HG03103 (cell line): ENCODE results near the gene OSCAR.
"Not testable (repeated sequence)": the region's sequence is repeated elsewhere in the genome, so short reads cannot be mapped to it uniquely, and the experiment has no call there.

ENCODE experiments used
- ATAC-seq: cut with Tn5 transposase; IDR thresholded peaks from one replicate; pipeline ENCODE4 v1.9.1; 2021; ENCODE audit warnings: low read depth; ENCODE audit not compliant: unreplicated experiment

The OSCAR gene

DNA sequence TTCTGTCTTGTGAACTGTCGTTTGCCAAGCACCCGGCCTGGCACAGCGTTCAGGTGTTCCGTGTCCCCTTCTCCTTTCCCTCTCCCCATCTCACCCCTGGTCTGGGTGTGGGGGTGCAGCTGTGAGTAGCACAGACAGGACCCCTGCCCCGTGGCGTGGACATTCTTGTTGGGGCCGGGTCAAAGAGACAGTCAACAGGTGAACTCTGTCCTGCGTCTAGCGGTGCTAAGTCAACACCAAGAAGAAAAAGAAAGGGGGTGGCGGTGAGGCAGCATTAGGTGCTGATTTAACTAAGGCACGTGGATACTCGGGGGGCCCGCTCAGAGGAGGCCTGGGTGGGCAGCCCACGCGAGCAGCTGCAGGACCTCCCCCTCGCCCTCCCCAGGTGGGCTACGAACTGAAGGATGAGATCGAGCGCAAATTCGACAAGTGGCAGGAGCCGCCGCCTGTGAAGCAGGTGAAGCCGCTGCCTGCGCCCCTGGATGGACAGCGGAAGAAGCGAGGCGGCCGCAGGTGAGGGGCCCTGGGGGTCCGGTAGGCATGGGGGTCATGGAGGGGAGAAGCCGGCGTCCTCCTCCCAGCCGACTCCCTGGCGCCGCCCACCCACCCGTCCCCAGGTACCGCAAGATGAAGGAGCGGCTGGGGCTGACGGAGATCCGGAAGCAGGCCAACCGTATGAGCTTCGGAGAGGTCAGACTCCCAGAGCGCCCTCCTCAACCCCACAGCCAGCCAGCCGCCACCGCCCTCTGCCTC, 27.3 kb upstream of the OSCAR start:
- ATAC-seq, result no peak

DNA sequence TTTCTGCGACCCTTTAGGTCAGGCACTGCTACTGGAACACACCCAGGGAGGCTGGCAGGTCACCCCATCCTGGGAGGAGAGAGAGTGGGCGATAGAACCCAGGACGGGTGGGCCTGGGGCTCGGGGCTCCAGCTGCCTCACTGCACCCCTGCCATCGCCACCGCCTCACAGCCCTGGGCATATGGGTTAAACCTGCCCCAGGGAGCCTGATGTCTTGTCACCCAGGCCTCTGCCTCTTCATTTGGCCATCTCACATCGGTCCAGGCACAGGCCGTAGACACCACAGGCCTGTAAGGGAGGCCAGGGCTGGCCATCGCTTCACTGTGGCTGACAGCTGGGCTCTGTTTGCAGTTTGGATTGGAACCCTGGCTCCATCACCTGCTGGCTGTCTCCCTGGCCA, 25.1 kb upstream of the OSCAR start:
- ATAC-seq, result no peak

GRCh38 chr19:54124393-54124792, 23.8 kb upstream of the OSCAR start:
- ATAC-seq, result no peak

- no peak for ATAC-seq
Observed at GRCh38 chr19:54123682-54124081, 23.1 kb upstream of the OSCAR start.

GRCh38 chr19:54121259-54121658, 20.7 kb upstream of the OSCAR start:
- no peak for ATAC-seq

GRCh38 chr19:54115109-54116063, 14.8 kb upstream of the OSCAR start, which contains the start of the genes PRPF31 and TFPT:
Gene PRPF31 (plus strand): TSS chr19:54115754. CDS start chr19:54118279, 2,525 bp downstream.
Gene TFPT (minus strand): TSS chr19:54115657. CDS start chr19:54115269, 388 bp downstream.
- ATAC-seq, result peak; percentile 74

DNA sequence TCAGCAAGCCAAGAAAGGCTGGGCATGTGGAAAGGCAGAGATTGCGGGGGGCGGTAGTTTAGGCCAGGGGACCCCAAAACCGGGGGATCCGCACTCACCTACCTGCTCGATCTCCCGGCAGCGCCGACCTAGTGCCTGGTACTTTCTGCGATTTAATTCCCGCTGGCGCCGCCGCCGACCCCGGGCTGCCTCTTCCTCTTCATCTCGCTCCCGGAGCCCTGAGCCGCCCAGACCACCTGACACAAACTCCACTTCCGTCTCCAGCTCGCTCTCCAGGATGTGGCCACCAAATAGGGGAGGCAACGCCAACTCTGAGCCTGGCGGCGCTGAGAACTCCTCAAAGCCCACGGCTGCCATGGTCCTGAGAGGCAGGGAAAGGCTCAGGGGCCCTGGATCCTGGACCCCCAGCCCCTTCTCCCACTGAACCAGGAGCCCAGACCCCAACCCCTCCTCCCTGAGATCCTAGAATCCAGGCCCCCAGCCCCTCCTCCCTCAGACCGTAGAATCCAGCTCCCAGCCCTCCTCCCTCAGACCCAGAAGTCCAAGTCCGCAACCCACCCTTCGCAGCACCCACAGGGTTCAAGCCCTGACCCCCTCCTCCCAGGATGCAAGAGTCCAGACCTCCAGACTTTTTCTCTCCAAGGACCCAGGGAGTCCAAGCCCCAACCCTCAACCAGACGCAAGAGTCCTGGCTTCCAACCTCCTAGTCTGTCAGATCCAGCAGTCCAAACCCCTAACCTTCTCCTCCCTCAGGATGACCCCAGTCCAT, 13.9 kb upstream of the OSCAR start:
- ATAC-seq, result no peak

GRCh38 chr19:54109651-54110050, 9.0 kb upstream of the OSCAR start:
- ATAC-seq, result no peak

DNA sequence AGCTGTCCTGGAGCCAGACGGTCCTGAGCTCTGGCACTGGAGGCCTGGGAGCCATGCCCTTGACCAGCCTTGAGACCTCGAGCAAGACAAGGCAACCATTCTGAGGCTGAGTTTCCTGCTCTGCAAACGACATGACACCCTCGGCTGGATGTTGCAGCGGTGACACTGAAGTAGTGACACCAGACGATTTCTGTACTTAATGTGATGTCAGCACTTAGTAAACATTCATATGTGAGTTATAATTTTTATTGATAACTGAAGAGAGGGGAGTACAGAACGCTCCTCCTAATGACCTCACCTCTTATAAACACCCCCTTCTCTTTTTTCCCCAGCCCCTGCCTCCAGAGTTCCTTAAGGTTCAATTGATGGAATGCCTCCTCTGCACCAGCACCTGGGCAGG, 7.9 kb upstream of the OSCAR start:
- no peak for ATAC-seq

- no peak for ATAC-seq
Observed at GRCh38 chr19:54107876-54108490, 7.4 kb upstream of the OSCAR start.

GRCh38 chr19:54106716-54107115, 6.1 kb upstream of the OSCAR start:
- no peak for ATAC-seq

DNA sequence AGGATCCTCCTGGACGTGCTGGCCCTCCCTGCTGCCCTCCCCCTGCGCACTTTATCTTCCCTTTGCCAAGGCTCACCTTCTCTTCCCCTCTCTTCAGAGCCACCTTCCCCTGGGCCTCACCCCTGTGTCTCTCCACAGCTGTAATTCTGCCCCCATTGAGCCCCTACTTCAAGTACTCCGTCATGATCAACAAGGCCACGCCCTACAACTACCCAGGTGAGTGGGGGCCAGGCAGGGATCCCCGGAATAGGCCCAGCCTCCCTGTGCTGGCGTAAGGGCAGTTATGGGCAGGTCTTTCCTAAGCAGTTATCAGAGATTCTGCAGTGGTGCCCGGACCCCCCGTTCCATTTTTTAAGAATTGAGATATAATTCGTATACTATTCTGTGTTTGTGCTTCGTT, 5.2 kb upstream of the OSCAR start:
- no peak for ATAC-seq

DNA sequence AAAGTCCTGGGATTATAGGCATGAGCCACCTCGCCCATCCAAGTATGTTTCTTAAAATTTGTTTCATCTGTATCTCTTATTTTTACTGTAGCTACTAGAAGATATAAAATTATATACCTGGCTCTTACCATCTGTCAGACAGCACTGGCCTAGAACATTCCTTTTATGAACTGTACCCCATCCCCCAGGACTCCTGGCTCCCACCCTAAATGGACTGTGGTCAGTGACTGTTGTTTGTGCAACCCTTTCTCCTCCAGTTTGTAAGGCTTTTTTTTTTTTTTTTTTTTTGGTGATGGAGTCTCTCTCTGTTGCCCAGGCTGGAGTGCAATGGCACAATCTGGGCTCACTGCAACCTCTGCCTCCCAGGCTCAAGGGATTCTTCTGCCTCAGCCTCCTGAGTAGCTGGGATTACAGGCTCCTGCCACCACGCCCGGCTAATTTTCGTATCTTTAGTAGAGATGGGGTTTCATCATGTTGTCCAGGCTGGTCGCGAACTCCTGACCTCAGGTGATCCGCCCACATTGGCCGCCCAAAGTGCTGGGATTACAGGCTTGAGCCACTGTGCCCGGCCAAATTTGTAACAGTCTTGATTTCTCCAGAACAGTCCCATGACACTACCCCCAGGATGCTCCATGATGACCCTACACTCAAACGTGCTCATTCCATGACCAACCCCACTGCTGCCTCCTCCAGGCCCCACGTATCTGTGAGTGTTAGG, 4.6 kb upstream of the OSCAR start:
- ATAC-seq, result no peak

DNA sequence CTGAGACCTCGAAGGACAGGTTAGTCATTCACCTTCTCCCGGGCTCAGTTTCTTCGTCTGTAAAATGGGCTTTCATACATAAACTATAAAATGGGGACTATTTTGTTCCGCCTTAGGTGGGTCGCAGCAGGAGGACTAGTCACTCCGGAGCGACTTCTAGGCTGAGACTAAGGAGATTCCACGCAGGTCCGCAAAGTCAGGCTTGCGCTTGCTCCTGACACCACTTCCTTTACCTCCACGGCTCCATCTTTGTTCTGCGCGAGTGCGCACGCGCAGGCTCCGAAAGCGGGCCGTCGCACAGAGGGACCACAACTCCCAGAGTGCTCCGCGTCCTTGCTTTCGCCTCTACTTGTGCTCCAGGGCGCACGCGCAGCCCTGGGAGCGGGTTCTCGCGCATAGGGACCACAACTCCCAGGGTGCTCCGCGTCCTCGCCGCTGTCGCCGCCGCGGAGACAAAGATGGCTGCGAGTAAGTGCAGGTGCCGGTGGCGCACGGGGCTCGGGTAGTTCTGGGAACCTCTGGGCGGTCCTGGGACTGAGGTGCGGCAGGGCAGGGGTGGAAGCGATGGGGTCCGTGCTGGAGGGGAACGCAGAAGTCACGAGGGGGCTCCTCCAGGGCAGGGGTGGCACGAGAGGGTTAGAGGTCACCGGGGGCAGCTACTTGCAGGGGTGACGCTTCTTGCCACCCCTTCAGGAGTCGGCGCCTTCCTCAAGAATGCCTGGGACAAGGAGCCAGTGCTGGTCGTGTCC, 2.0 kb upstream of the OSCAR start, which contains the start of gene NDUFA3:
Gene NDUFA3, plus strand, starts transcription at position 435 of the 749 bp plus-strand sequence. Its CDS starts 24 bp downstream, at position 459.
- peak; percentile 91 for ATAC-seq

- ATAC-seq, result not testable (repeated sequence)
Observed at GRCh38 chr19:54099903-54100255, 724 bp downstream of the OSCAR start.

DNA sequence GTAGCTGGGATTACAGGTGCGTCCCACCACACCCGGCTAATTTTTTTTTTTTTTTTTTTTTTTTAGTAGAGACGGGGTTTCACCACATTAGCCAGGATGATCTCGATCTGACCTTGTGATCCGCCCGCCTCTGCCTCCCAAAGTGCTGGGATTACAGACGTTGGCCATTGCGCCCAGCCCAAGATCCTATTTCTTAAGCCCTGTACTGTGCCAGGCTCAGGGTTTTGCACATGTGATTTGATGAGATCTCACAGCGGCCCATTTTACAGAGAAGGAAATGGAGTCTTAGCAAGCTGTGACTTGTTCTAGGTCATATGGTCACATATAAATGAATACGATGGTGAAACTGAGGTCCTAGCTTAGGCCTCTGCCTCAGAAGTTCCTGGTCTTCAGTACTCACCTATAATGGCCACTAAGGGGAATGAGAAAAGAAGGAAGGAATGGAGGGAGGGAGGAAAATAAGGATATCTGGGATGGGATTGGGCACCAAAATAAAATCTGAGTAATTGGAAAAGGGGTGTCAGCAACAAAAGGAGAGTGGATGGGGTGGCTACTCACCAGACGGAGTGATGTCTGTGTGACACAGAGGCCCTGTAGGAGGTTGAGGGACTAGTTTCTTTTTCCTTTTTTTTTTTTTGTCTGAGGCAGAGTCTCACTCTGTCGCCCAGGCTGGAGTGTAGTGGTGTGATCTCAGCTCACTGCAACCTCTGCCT, 1.3 kb downstream of the OSCAR start:
- ATAC-seq, result no peak

GRCh38 chr19:54096617-54097106, 3.9 kb downstream of the OSCAR start:
- no peak for ATAC-seq
